Neural cell (in vitro differentiated cells): ENCODE measurements around the gene KMT5C. TPM values are rescaled to one million over a fixed set of nuclear protein-coding genes. Genes with fewer than 3 reads are reported as not detected.

Experiments used
- H2AFZ ChIP-seq: fragments of 200-600, 300-800 bp; sonication (generic), shearing (Covaris generic); 2 replicates; pipeline ENCODE4 v1.6.0; 2014; ENCODE audit warnings: low read depth, mild to moderate bottlenecking, antibody characterized with exemption, low read length, moderate library complexity
- H3F3A ChIP-seq: fragments of 200-600 bp; shearing (Covaris generic); 2 replicates; pipeline ENCODE4 v1.6.1; 2016; ENCODE audit warnings: mild to moderate bottlenecking, moderate library complexity, mixed read lengths, antibody characterized with exemption, low read length; ENCODE audit not compliant: insufficient read depth, poor library complexity, severe bottlenecking
- H3K27ac ChIP-seq: fragments of 200-600, 300-800 bp; sonication (generic), shearing (Covaris generic); 2 replicates; pipeline ENCODE4 v1.5.1; 2014; ENCODE audit warnings: mild to moderate bottlenecking, low read length, moderate library complexity
- H3K27me3 ChIP-seq: fragments of 300-800, 200-600 bp; sonication (generic), shearing (Covaris generic); 2 replicates; pipeline ENCODE4 v1.6.0; 2014; ENCODE audit warnings: mild to moderate bottlenecking, low read depth, low read length, moderate library complexity; ENCODE audit not compliant: insufficient read depth
- H3K36me3 ChIP-seq: fragments of 300-800, 200-600 bp; sonication (generic), shearing (Covaris generic); 2 replicates; pipeline ENCODE4 v1.5.1; 2014; ENCODE audit warnings: mild to moderate bottlenecking, antibody characterized with exemption, low read length, moderate library complexity; ENCODE audit not compliant: insufficient read depth
- H3K4me2 ChIP-seq: fragments of 300-800, 200-600 bp; sonication (generic), shearing (Covaris generic); 2 replicates; pipeline ENCODE4 v1.6.0; 2014; ENCODE audit warnings: mild to moderate bottlenecking, low read length
- H3K4me3 ChIP-seq: fragments of 300-800, 200-600 bp; sonication (generic), shearing (Covaris generic); 2 replicates; pipeline ENCODE4 v1.5.1; 2014; ENCODE audit warnings: mild to moderate bottlenecking, low read length, moderate library complexity
- H3K79me2 ChIP-seq: fragments of 200-600 bp; shearing (Covaris generic); replicated peaks from 2 replicates; pipeline ENCODE4 v1.6.0; 2014; ENCODE audit warnings: mild to moderate bottlenecking, low read length, moderate library complexity; ENCODE audit not compliant: insufficient read depth
- H3K9ac ChIP-seq: fragments of 300-800, 200-600 bp; sonication (generic), shearing (Covaris generic); 2 replicates; pipeline ENCODE4 v1.6.1; 2016; ENCODE audit warnings: mild to moderate bottlenecking, low read length, mixed read lengths
- H3K9me2 ChIP-seq: fragments of 200-600 bp; shearing (Covaris generic); 2 replicates; pipeline ENCODE4 v1.6.1; 2016; ENCODE audit warnings: mild to moderate bottlenecking, low read length, mixed read lengths; ENCODE audit not compliant: insufficient read depth
- H3K9me3 ChIP-seq: fragments of 200-600, 300-800 bp; sonication (generic), shearing (Covaris generic); 2 replicates; pipeline ENCODE4 v1.6.1; 2016; ENCODE audit warnings: mild to moderate bottlenecking, mixed run types, low read length, moderate library complexity, mixed read lengths
- H4K20me1 ChIP-seq: fragments of 200-600 bp; shearing (Covaris generic); 2 replicates; pipeline ENCODE4 v1.6.1; 2016; ENCODE audit warnings: mild to moderate bottlenecking, mixed run types; ENCODE audit not compliant: insufficient read depth
- CTCF ChIP-seq: fragments of 450-650 bp; IDR thresholded peaks from 2 replicates; pipeline ENCODE4 v1.5.1; 2014; ENCODE audit warnings: antibody characterized with exemption, mild to moderate bottlenecking, moderate library complexity; ENCODE audit not compliant: poor library complexity, severe bottlenecking
- EP300 ChIP-seq: fragments of 450-650 bp; conservative IDR thresholded peaks from 2 replicates; pipeline ENCODE4 v1.6.1; 2014; ENCODE audit warnings: antibody characterized with exemption, mild to moderate bottlenecking, moderate library complexity; ENCODE audit not compliant: poor library complexity, severe bottlenecking
- EZH2 ChIP-seq: fragments of 200-600, 300-800 bp; shearing (Covaris generic), sonication (generic); IDR thresholded peaks from 2 replicates; pipeline ENCODE4 v1.6.1; 2014; ENCODE audit warnings: antibody characterized with exemption, low read length, borderline replicate concordance, mild to moderate bottlenecking; ENCODE audit not compliant: insufficient read depth, poor library complexity, severe bottlenecking
- MXI1 ChIP-seq: fragments of 450-650 bp; conservative IDR thresholded peaks from 2 replicates; pipeline ENCODE4 v1.6.1; 2014; ENCODE audit warnings: antibody characterized with exemption, mild to moderate bottlenecking; ENCODE audit not compliant: poor library complexity, severe bottlenecking
- POLR2AphosphoS5 ChIP-seq: IDR thresholded peaks from 2 replicates; pipeline ENCODE4 v1.6.1; 2012
- RAD21 ChIP-seq: fragments of 450-650 bp; conservative IDR thresholded peaks from 2 replicates; pipeline ENCODE4 v1.6.1; 2014; ENCODE audit warnings: antibody characterized with exemption, mild to moderate bottlenecking, moderate library complexity
- SMC3 ChIP-seq: fragments of 450-650 bp; conservative IDR thresholded peaks from 2 replicates; pipeline ENCODE4 v1.6.1; 2014; ENCODE audit warnings: antibody characterized with exemption, mild to moderate bottlenecking, moderate library complexity; ENCODE audit not compliant: poor library complexity
- TAF1 ChIP-seq: IDR thresholded peaks from 2 replicates; pipeline ENCODE4 v1.6.1; 2012; ENCODE audit warnings: low read depth
- polyA plus RNA-seq: library from polyadenylated mRNA; depleted of rRNA; stranded (reverse); fragments of >200 nt; gene quantifications from 2 replicates; pipeline ENCODE4 v1.2.3, GENCODE V29; 2014
- TF ChIP-seq, protein P1 (sequence below): IDR thresholded peaks from 2 replicates; pipeline ENCODE4 v1.6.1; 2012; ENCODE audit warnings: borderline replicate concordance

KMT5C gene
- polyA plus RNA-seq, 1 donor from 2014 or later, result 50.9 TPM

GRCh38 chr19:55305491-55305890 lies 34.2 kb upstream of the KMT5C start (continued):
- TF ChIP-seq CTCF, result no peak

DNA sequence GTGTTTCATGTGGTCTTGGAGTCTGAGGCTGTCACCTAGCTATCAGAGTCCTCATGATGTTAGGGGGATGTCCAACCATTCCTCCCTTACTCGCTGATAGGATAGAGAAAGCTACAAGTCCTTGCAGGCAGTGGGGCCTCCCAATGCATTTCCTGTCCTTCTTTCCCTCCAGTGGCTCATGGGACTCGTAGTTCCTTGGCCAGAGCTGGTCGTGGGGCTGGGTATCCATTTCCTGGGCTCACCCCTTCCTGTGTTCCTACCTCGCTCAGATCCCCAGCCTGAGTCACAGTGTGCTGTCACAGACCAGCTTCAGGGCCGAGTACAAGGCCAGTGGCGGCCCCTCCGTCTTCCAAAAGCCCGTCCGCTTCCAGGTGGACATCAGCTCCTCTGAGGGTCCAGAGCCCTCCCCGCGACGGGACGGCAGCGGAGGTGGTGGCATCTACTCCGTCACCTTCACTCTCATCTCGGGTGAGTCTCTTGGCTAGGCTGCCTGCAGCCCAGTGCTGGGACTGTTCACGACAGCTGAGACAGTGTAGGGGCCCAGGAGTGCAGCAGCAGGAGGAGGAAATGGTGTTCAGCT lies 33.6 kb upstream of the KMT5C start:
- H3K9me3 ChIP-seq, result no peaks in the 10 kb centered on the region
- TF ChIP-seq RAD21 (no peak), SMC3 (no peak), CTCF (no peak), EP300 (no peak), MXI1 (no peak), TAF1 (no peak), POLR2AphosphoS5 (no peak), EZH2 (no peak)
- TF ChIP-seq, protein P1, sequence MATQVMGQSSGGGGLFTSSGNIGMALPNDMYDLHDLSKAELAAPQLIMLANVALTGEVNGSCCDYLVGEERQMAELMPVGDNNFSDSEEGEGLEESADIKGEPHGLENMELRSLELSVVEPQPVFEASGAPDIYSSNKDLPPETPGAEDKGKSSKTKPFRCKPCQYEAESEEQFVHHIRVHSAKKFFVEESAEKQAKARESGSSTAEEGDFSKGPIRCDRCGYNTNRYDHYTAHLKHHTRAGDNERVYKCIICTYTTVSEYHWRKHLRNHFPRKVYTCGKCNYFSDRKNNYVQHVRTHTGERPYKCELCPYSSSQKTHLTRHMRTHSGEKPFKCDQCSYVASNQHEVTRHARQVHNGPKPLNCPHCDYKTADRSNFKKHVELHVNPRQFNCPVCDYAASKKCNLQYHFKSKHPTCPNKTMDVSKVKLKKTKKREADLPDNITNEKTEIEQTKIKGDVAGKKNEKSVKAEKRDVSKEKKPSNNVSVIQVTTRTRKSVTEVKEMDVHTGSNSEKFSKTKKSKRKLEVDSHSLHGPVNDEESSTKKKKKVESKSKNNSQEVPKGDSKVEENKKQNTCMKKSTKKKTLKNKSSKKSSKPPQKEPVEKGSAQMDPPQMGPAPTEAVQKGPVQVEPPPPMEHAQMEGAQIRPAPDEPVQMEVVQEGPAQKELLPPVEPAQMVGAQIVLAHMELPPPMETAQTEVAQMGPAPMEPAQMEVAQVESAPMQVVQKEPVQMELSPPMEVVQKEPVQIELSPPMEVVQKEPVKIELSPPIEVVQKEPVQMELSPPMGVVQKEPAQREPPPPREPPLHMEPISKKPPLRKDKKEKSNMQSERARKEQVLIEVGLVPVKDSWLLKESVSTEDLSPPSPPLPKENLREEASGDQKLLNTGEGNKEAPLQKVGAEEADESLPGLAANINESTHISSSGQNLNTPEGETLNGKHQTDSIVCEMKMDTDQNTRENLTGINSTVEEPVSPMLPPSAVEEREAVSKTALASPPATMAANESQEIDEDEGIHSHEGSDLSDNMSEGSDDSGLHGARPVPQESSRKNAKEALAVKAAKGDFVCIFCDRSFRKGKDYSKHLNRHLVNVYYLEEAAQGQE, result no peak
- no peak overlapping the region for H3K4me2 ChIP-seq
- H3K27me3 ChIP-seq, result no peaks in the 10 kb centered on the region
- H3F3A ChIP-seq, result no peaks in the 10 kb centered on the region
- no peak overlapping the region for H2AFZ ChIP-seq
- no peaks in the 10 kb centered on the region for H4K20me1 ChIP-seq
- H3K9ac ChIP-seq, result no peak overlapping the region
- H3K9me2 ChIP-seq, result no peaks in the 10 kb centered on the region
- H3K27ac ChIP-seq, result no peak overlapping the region
- no peaks in the 10 kb centered on the region for H3K79me2 ChIP-seq
- H3K36me3 ChIP-seq, result no peaks in the 10 kb centered on the region
- no peak overlapping the region for H3K4me3 ChIP-seq
